Stimulated activated CD4-positive, alpha-beta T cell treated with anti-CD3 and anti-CD28 coated beads, Interleukin-1b, Interleukin-23, amount 100 ng/mL, for 48 hours (primary cell): Measurements from ENCODE around the gene SLC39A7.

Source experiments
- DNase-seq: peaks from one replicate; pipeline ENCODE4 v3.0.0-alpha.2; 2020

SLC39A7 gene

GRCh38 chr6:33200219-33201146 lies at the start of gene SLC39A7, which contains the start of gene RXRB:
Gene SLC39A7, plus strand, starts transcription at chr6:33200867. Its CDS starts 379 bp downstream, at chr6:33201246.
Gene RXRB, minus strand, starts transcription at chr6:33200665. Its CDS starts 189 bp downstream, at chr6:33200476.
- DNase-seq = peak; percentile 99

- no peak for DNase-seq
Observed at GRCh38 chr6:33151050-33151449, 49.6 kb upstream of the SLC39A7 start.

- no peak for DNase-seq
Observed at GRCh38 chr6:33154349-33154748, 46.3 kb upstream of the SLC39A7 start.

- no peak for DNase-seq
Observed at GRCh38 chr6:33156561-33156960, 44.1 kb upstream of the SLC39A7 start.

GRCh38 chr6:33156964-33157363 lies 43.7 kb upstream of the SLC39A7 start:
- no peak for DNase-seq

- no peak for DNase-seq
Observed at GRCh38 chr6:33160096-33160495, 40.6 kb upstream of the SLC39A7 start.

GRCh38 chr6:33160728-33161344 lies 39.8 kb upstream of the SLC39A7 start:
- no peak for DNase-seq

- DNase-seq = peak; percentile 79
Observed at GRCh38 chr6:33161354-33162331, 39.0 kb upstream of the SLC39A7 start.

- DNase-seq = no peak
Observed at GRCh38 chr6:33163540-33163939, 37.1 kb upstream of the SLC39A7 start.

GRCh38 chr6:33164176-33164575 lies 36.5 kb upstream of the SLC39A7 start:
- DNase-seq = no peak

- no peak for DNase-seq
Observed at GRCh38 chr6:33164665-33165373, 35.8 kb upstream of the SLC39A7 start.

- DNase-seq = no peak
Observed at GRCh38 chr6:33165581-33166258, 34.9 kb upstream of the SLC39A7 start.

- no peak for DNase-seq
Observed at GRCh38 chr6:33166363-33166762, 34.3 kb upstream of the SLC39A7 start.

GRCh38 chr6:33166811-33167210 lies 33.9 kb upstream of the SLC39A7 start:
- DNase-seq = no peak

GRCh38 chr6:33167374-33168283 lies 33.0 kb upstream of the SLC39A7 start:
- no peak for DNase-seq

- DNase-seq = no peak
Observed at GRCh38 chr6:33168284-33168601, 32.4 kb upstream of the SLC39A7 start.

- DNase-seq = no peak
Observed at GRCh38 chr6:33168639-33169038, 32.0 kb upstream of the SLC39A7 start.

GRCh38 chr6:33169291-33170175 lies 31.1 kb upstream of the SLC39A7 start:
- DNase-seq = no peak

GRCh38 chr6:33170176-33171015 lies 30.3 kb upstream of the SLC39A7 start:
- DNase-seq = no peak
